Activated CD4-positive, CD25-positive, alpha-beta regulatory T cell treated with anti-CD3 and anti-CD28 coated beads, Interleukin-2, amount 50 U/mL, for 24 hours (primary cell): ENCODE data around the gene CDON.
"Not testable (repeated sequence)": the region's sequence is repeated elsewhere in the genome, so short reads cannot be mapped to it uniquely, and the experiment has no call there.

ENCODE experiments used
- ATAC-seq, 2 donors: fragments of 150-1000 bp; cut with Tn5 transposase; one replicate each; pipeline ENCODE4 v1.10.0; 2021; ENCODE audit warnings: mild to moderate bottlenecking in 1 of 2, moderate library complexity in 1 of 2

Gene CDON

GRCh38 chr11:125922156-125922555 lies 140.5 kb downstream of the CDON start:
- no peak for ATAC-seq

- ATAC-seq = no peak
Measured at GRCh38 chr11:125921042-125921441, 141.6 kb downstream of the CDON start.

- ATAC-seq = no peak
Measured at GRCh38 chr11:125918140-125918840, 144.4 kb downstream of the CDON start.

GRCh38 chr11:125916683-125917347 lies 145.9 kb downstream of the CDON start:
- no peak for ATAC-seq

GRCh38 chr11:125914601-125915000 lies 148.1 kb downstream of the CDON start:
- ATAC-seq = not testable (repeated sequence)

GRCh38 chr11:125910226-125910849 lies 152.3 kb downstream of the CDON start:
- ATAC-seq = no peak
